GM18519 (cell line): ENCODE measurements around the gene CTAGE15.
A peak's percentile ranks its signal among the peaks of the same experiment; 100 is the strongest.
"Not testable (repeated sequence)": the region's sequence is repeated elsewhere in the genome, so short reads cannot be mapped to it uniquely, and the experiment has no call there.

ENCODE experiments used
- ATAC-seq: cut with Tn5 transposase; IDR thresholded peaks from one replicate; pipeline ENCODE4 v1.9.1; 2021; ENCODE audit warnings: mild to moderate bottlenecking, moderate library complexity; ENCODE audit not compliant: unreplicated experiment, low FRiP score

CTAGE15 gene

GRCh38 chr7:143571501-143571900 is at the start of gene CTAGE15:
Gene CTAGE15 (plus strand): TSS chr7:143571801. CDS start chr7:143571818, 17 bp downstream.
- ATAC-seq = not testable (repeated sequence)

GRCh38 chr7:143522309-143522916 is 49.2 kb upstream of the CTAGE15 start:
- not testable (repeated sequence) for ATAC-seq

GRCh38 chr7:143531169-143531926 is 40.3 kb upstream of the CTAGE15 start:
- not testable (repeated sequence) for ATAC-seq

- ATAC-seq = not testable (repeated sequence)
Observed at GRCh38 chr7:143531932-143532331, 39.7 kb upstream of the CTAGE15 start.

GRCh38 chr7:143533213-143533839 is 38.3 kb upstream of the CTAGE15 start:
- ATAC-seq = not testable (repeated sequence)

- not testable (repeated sequence) for ATAC-seq
Observed at GRCh38 chr7:143536443-143536842, 35.2 kb upstream of the CTAGE15 start.

GRCh38 chr7:143543288-143544038 is 28.1 kb upstream of the CTAGE15 start:
- not testable (repeated sequence) for ATAC-seq

GRCh38 chr7:143555968-143556367 is 15.6 kb upstream of the CTAGE15 start:
- not testable (repeated sequence) for ATAC-seq

- ATAC-seq = not testable (repeated sequence)
Observed at GRCh38 chr7:143563306-143563705, 8.3 kb upstream of the CTAGE15 start.

- not testable (repeated sequence) for ATAC-seq
Observed at GRCh38 chr7:143566001-143566400, 5.6 kb upstream of the CTAGE15 start.

- not testable (repeated sequence) for ATAC-seq
Observed at GRCh38 chr7:143588183-143588582, 16.6 kb downstream of the CTAGE15 start.

- not testable (repeated sequence) for ATAC-seq
Observed at GRCh38 chr7:143589897-143590296, 18.3 kb downstream of the CTAGE15 start.

- ATAC-seq = not testable (repeated sequence)
Observed at GRCh38 chr7:143598086-143598485, 26.5 kb downstream of the CTAGE15 start.

GRCh38 chr7:143603549-143603948 is 31.9 kb downstream of the CTAGE15 start:
- ATAC-seq = not testable (repeated sequence)

- not testable (repeated sequence) for ATAC-seq
Observed at GRCh38 chr7:143606088-143606487, 34.5 kb downstream of the CTAGE15 start.

GRCh38 chr7:143615545-143615944 is 43.9 kb downstream of the CTAGE15 start:
- ATAC-seq = not testable (repeated sequence)

GRCh38 chr7:143617204-143617603 is 45.6 kb downstream of the CTAGE15 start:
- not testable (repeated sequence) for ATAC-seq

GRCh38 chr7:143620058-143620457 is 48.5 kb downstream of the CTAGE15 start:
- peak; percentile 13 for ATAC-seq

- ATAC-seq = peak; percentile 86
Observed at GRCh38 chr7:143620646-143621045, 49.0 kb downstream of the CTAGE15 start, which contains the start of gene TCAF2. Gene TCAF2 (plus strand): TSS chr7:143620974.

- peak; percentile 32 for ATAC-seq
Observed at GRCh38 chr7:143621175-143621574, 49.6 kb downstream of the CTAGE15 start.
